Fibroblast of the aortic adventitia (primary cell): ENCODE data around the gene TMEM123. TPM values are rescaled to one million over a fixed set of nuclear protein-coding genes. Genes with fewer than 3 reads are reported as not detected.

Source experiments
- DNase-seq: peaks from one replicate; pipeline ENCODE4 v3.0.0-alpha.2; 2010; ENCODE audit warnings: low read depth
- H3K4me3 ChIP-seq: 2 replicates; pipeline ENCODE4 v1.5.1; 2011; ENCODE audit warnings: low read depth, mild to moderate bottlenecking, control low read depth, low read length, moderate library complexity
- total RNA-seq: library from RNA; depleted of rRNA; stranded (reverse); fragments of >200 nt; gene quantifications from 2 replicates; pipeline ENCODE4 v1.2.3, GENCODE V29; 2012; ENCODE audit warnings: low replicate concordance
- TF ChIP-seq, protein P1 (sequence below): IDR thresholded peaks from 2 replicates; pipeline ENCODE4 v1.5.1; 2011; ENCODE audit warnings: mild to moderate bottlenecking, low read length, control low read depth, inconsistent platforms; ENCODE audit not compliant: insufficient read depth

TMEM123 gene
- total RNA-seq, 1 donor: 86.3 TPM

DNA sequence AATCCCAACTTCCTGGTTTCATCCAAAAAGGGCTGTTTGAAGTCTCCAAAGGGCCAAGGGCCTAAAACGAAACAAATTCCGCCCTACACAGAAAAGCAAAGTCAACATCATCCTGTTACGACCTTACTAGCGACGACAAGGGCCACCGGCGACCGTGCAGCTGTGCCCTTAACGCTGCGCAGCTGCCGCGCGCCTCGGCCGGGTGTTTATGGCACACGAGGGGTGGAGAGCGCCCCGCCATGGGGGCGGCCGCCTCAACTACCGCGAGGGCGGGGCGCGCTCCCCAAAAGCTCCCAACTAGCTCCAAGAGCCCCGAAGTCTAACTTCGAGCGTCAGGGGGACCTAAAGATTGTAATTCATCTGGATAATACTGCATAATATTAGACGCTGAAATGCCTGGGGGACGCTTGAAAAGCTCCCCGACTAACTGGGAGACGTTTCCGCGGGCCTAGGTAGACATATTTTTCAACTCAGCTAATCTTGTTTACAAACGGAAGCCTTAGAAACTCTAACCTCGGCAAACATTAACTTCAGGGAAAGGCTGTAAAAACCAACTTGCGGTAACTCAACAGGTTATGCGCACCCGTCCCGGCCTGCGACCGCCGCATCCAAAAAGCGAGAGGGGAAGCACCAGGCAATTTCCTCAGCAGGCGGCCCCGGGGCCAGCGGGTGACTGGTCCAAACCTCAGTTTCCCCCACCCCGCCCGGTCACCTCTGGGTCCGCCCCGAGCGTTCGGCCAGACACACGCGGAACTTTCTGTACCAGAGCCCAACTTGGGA lies 694 bp downstream of the TMEM123 start:
- TF ChIP-seq, protein P1, sequence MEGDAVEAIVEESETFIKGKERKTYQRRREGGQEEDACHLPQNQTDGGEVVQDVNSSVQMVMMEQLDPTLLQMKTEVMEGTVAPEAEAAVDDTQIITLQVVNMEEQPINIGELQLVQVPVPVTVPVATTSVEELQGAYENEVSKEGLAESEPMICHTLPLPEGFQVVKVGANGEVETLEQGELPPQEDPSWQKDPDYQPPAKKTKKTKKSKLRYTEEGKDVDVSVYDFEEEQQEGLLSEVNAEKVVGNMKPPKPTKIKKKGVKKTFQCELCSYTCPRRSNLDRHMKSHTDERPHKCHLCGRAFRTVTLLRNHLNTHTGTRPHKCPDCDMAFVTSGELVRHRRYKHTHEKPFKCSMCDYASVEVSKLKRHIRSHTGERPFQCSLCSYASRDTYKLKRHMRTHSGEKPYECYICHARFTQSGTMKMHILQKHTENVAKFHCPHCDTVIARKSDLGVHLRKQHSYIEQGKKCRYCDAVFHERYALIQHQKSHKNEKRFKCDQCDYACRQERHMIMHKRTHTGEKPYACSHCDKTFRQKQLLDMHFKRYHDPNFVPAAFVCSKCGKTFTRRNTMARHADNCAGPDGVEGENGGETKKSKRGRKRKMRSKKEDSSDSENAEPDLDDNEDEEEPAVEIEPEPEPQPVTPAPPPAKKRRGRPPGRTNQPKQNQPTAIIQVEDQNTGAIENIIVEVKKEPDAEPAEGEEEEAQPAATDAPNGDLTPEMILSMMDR: no peak
- peak overlapping the region; percentile 89 for H3K4me3 ChIP-seq
- DNase-seq: peak; percentile 42

DNA sequence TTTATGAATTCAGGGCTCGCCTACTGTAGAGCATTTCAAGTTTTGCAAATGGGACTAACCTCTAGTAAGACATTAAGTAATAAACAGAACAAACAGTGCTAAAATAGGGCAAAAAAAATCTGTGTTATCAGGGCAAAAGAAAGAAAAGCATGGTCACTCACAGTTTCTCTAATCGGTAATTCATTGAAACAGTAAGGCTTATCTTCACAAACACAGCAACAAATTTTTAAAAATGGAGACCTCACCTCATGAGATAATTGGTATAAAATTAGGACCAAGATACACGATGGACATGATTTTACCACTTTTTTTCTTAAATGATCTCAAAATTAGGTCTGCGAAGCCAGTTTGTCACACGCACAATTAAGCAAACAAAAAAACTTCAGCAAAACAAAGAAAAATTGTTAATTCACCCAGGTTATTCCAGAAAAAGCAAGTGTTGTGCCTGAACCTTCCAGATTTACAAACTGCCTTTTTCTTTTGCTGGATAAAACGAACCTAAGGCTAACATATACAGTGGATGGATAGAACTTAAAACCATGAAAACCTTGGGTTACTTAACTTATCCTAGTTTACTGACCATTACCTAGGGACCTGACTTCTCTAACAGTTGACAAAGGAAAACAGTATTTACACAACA lies 1.4 kb downstream of the TMEM123 start:
- TF ChIP-seq, protein P1: no peak
- H3K4me3 ChIP-seq: peak overlapping the region; percentile 89
- DNase-seq: peak; percentile 17

- TF ChIP-seq, protein P1: no peak
- H3K4me3 ChIP-seq: no peak overlapping the region
- DNase-seq: no peak
Measured at GRCh38 chr11:102449651-102450570, 2.7 kb downstream of the TMEM123 start.

DNA sequence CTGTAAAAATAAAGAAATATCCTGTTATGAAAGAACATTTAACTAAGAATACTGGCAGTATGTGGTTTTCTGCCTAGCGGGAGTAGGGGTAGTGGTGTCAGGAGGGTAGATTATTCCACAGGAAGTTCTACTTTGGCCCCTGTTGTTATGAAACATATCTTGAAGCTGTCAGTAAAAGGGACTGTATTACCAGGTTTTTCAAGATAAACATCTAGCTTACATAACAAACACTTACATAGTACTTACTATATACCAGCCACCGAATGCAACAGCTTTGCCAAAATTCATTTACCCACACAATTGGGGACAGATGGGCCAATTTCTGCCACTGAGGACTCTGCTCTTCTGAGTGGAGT lies 3.7 kb downstream of the TMEM123 start:
- H3K4me3 ChIP-seq: no peak overlapping the region
- DNase-seq: no peak
- TF ChIP-seq, protein P1: no peak

DNA sequence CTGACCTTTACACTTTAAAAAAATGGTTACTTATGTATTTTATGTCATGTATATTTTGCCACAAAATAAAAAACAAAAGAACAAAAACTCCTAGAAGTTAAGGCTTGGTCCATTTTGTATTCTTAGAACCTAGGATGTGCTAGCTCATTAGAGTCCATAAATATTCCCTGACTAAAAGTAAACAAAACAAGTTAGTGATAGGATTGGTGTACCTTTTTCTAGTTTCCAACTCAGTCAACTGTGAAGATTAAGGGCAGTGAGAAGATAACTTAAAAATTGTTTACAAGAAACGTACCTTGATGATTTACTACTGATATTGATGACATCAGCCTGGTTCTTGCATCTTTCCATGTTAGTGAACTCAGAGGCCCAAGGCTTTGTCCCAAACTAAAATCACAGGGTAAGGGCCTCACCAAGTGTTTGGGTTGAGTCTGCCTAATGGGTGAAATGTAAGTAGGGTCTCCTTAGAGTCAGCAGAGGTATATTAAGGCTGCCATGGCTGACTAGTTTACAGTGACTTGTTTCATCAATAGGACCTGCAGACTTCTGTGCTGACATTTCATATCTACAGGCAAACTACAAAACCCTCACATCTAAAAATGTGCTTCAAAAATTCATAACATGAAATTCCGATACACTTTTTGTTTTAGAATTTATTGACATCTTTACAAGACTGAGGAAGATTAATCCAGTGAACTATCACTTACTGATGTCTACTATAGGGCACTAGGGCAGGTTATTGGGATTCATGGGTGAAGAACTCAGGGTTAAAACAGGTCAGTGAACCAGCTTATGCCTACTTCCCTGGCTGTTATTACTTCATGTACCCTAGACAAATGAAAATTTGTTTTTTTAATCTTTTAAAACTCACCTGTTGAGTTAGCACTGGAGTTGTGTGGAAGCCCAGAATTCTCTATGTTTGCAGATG lies 4.4 kb downstream of the TMEM123 start:
- DNase-seq: no peak
- TF ChIP-seq, protein P1: no peak
- H3K4me3 ChIP-seq: no peak overlapping the region

- H3K4me3 ChIP-seq: no peak overlapping the region
- TF ChIP-seq, protein P1: no peak
- DNase-seq: no peak
Measured at GRCh38 chr11:102447193-102447592, 5.4 kb downstream of the TMEM123 start.
